ENCODE results near the gene SMYD3. TPM values are rescaled to one million over a fixed set of nuclear protein-coding genes. Genes with fewer than 3 reads are reported as not detected.

Gene SMYD3
- total and polyA plus RNA-seq, 11 donors: 6.3 to 12.1 (median 9.5) TPM

DNA sequence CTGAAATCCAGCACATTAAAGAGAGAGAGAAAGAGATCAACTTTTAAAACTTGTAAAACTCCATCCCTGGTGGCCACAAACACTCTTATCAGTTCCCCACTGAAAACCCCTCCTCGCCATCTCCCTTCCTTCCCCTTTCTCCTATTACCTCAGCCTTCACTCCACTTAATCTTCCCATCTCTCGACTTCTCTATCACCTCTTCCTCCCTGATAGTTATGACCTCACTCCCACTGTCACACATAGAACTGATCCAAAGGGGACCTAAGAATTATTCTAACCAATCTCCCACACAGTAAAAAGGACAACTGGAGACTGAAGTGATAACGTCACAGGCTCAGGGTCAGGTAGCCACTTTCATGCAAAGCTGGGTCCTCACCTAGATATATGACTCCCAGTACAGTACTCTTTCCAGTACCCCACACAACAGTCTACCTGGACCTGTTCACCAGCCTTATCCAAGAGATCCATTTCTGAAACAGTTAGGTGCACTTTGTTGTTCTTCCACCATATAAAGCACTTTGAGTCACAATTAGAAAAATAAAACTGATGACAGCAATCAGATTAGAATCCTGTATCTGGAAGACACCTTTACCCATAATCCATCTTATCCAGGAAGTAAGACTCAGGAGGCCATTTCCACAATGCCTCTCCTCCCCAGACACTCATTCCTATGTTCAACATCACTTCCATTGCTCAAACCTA is 324.8 kb downstream of the SMYD3 start:
- no peak for DNase-seq
- H3K4me3 ChIP-seq: no peak overlapping the region
- H3K27me3 ChIP-seq: no peaks in the 10 kb centered on the region
- peaks cover 0 to 15% (median 0%) of the 10 kb centered on the region in 12 donors for H3K4me1 ChIP-seq
- intact Hi-C loops (cut with DNase I): no loop called here
- TF ChIP-seq, protein P1, sequence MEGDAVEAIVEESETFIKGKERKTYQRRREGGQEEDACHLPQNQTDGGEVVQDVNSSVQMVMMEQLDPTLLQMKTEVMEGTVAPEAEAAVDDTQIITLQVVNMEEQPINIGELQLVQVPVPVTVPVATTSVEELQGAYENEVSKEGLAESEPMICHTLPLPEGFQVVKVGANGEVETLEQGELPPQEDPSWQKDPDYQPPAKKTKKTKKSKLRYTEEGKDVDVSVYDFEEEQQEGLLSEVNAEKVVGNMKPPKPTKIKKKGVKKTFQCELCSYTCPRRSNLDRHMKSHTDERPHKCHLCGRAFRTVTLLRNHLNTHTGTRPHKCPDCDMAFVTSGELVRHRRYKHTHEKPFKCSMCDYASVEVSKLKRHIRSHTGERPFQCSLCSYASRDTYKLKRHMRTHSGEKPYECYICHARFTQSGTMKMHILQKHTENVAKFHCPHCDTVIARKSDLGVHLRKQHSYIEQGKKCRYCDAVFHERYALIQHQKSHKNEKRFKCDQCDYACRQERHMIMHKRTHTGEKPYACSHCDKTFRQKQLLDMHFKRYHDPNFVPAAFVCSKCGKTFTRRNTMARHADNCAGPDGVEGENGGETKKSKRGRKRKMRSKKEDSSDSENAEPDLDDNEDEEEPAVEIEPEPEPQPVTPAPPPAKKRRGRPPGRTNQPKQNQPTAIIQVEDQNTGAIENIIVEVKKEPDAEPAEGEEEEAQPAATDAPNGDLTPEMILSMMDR (IDR thresholded peaks at IDR 0.05): no peak
- TF ChIP-seq POLR2A (IDR thresholded peaks at IDR 0.05): no peak
- H3K36me3 ChIP-seq: no peaks in the 10 kb centered on the region
- ATAC-seq: no peak
- no peak overlapping the region for H3K27ac ChIP-seq
- H3K9me3 ChIP-seq: no peaks in the 10 kb centered on the region
- WGBS, 4 donors: 67 to 75% (median 72%) methylated on average over 3 of the region's 3 CpGs

- DNase-seq: no peak
- TF ChIP-seq POLR2A (IDR thresholded peaks at IDR 0.05): no peak
- TF ChIP-seq, protein P1 (IDR thresholded peaks at IDR 0.05): no peak
- ATAC-seq: no peak
- Histone ChIP-seq H3K4me3 (no peak overlapping the region), H3K27ac (no peak overlapping the region), H3K27me3 (no peaks in the 10 kb centered on the region), H3K4me1 (peaks cover 0 to 21% (median 0%) of the 10 kb centered on the region in 12 donors), H3K36me3 (no peaks in the 10 kb centered on the region), H3K9me3 (no peaks in the 10 kb centered on the region)
- intact Hi-C loops (cut with DNase I): no loop called here
Observed at GRCh38 chr1:246181241-246181640, 325.8 kb downstream of the SMYD3 start.

DNA sequence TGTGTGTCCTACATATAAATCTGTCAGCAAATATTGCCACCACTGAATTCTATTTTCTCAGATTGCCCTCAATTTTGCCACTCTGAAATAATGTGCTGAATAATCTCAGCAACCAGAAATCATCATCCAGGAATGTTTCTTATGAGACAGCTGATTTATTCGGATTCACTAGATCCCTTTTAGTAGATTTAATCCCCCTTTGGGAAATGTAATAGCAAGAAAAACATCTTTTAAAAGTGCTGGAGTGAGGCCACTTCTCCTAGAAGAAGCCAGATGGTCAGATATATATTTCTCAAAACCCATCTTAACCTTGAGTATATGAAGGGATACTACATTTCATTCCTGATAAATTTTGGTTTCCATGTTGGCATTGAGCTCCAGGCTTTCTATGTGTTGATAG is 327.7 kb downstream of the SMYD3 start:
- Histone ChIP-seq H3K4me3 (no peak overlapping the region), H3K9me3 (no peaks in the 10 kb centered on the region), H3K27ac (no peak overlapping the region), H3K4me1 (peaks cover 0 to 21% (median 0%) of the 10 kb centered on the region in 12 donors), H3K27me3 (no peaks in the 10 kb centered on the region), H3K36me3 (no peaks in the 10 kb centered on the region)
- DNase-seq (no peak), ATAC-seq (no peak)
- intact Hi-C loops (cut with DNase I): no loop called here
- TF ChIP-seq, protein P1 (IDR thresholded peaks at IDR 0.05): no peak
- TF ChIP-seq POLR2A (IDR thresholded peaks at IDR 0.05): no peak
- WGBS, 4 donors: 59 to 82% (median 75%) methylated on average over 1 of the region's 1 CpG

DNA sequence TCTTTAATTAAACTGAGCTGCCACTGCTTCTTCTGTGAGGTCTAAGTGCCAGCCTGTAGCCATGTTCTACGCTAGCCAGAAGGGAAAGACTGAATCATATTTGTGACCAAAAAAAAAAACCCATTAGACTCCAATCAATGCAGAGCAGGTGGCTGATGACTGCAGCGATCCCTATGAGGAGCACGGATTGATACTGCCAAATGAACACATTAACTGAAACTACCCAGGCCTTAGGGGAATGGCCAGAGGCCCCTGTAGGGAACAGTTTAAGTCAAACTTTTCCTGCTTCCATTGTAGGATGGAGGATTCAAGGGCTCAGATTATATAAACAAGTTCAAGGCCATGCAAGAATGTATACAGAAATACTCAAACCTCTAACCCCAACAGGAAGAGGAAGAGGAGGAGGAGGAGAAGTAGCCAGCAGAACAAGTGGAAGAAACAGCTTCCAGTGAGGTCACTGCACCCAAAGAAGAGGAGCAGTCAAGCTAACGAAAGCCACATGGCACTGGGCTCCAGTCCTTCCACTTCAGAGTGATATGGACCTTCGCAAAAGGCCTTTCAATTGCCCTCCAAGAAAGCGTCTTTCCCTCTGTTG is 328.3 kb downstream of the SMYD3 start:
- peaks cover 0 to 15% (median 0%) of the 10 kb centered on the region in 12 donors for H3K4me1 ChIP-seq
- no peak overlapping the region for H3K27ac ChIP-seq
- H3K9me3 ChIP-seq: no peaks in the 10 kb centered on the region
- no peaks in the 10 kb centered on the region for H3K27me3 ChIP-seq
- intact Hi-C loops (cut with DNase I): no loop called here
- no peak overlapping the region for H3K4me3 ChIP-seq
- ATAC-seq (no peak), DNase-seq (no peak)
- WGBS, 4 donors: 84 to 89% (median 86%) methylated on average over 6 of the region's 6 CpGs
- H3K36me3 ChIP-seq: no peaks in the 10 kb centered on the region
- TF ChIP-seq, protein P1 (IDR thresholded peaks at IDR 0.05): no peak
- TF ChIP-seq POLR2A (IDR thresholded peaks at IDR 0.05): no peak

All from heart left ventricle (tissue), 16 donors.